T-helper 2 cell treated with Interferon-gamma antibody and Interleukin-4, amounts not matched to agents 100 ng/mL and 5 ng/mL, for 36 hours (primary cell): ENCODE results near the gene AREL1. TPM values are rescaled to one million over a fixed set of nuclear protein-coding genes. Genes with fewer than 3 reads are reported as not detected.

Experiments
- intact Hi-C: fragments of 100-400 bp; cut with micrococcal nuclease; formaldehyde crosslinking; loops from one replicate; pipeline ENCODE4 v1.15.1; 2023
- total RNA-seq: library from RNA; stranded (reverse); gene quantifications from 2 replicates; pipeline ENCODE4 v1.2.3, GENCODE V29; 2022

AREL1 gene
- total RNA-seq, 1 donor from 2014 or later: 47.9 TPM

- intact Hi-C loops: no loop called here
Observed at GRCh38 chr14:74661726-74662450, 51.0 kb downstream of the AREL1 start.

- intact Hi-C loops: no loop called here
Observed at GRCh38 chr14:74660863-74661262, 52.0 kb downstream of the AREL1 start.

GRCh38 chr14:74660167-74660566 is 52.7 kb downstream of the AREL1 start:
- intact Hi-C loops: no loop called here

GRCh38 chr14:74658535-74659131 is 54.2 kb downstream of the AREL1 start:
- intact Hi-C loops: no loop called here

- intact Hi-C loops: no loop called here
Observed at GRCh38 chr14:74656964-74657363, 55.9 kb downstream of the AREL1 start.

GRCh38 chr14:74655599-74656395 is 57.1 kb downstream of the AREL1 start:
- intact Hi-C loops: no loop called here

GRCh38 chr14:74654931-74655330 is 57.9 kb downstream of the AREL1 start:
- intact Hi-C loops: no loop called here

- intact Hi-C loops: no loop called here
Observed at GRCh38 chr14:74653386-74654138, 59.3 kb downstream of the AREL1 start.

- intact Hi-C loops: no loop called here
Observed at GRCh38 chr14:74652541-74652940, 60.3 kb downstream of the AREL1 start.

- intact Hi-C loops: no loop called here
Observed at GRCh38 chr14:74650927-74651686, 61.8 kb downstream of the AREL1 start.

GRCh38 chr14:74649673-74650072 is 63.2 kb downstream of the AREL1 start:
- intact Hi-C loops: no loop called here

GRCh38 chr14:74649167-74649566 is 63.7 kb downstream of the AREL1 start:
- intact Hi-C loops: no loop called here

GRCh38 chr14:74648601-74649000 is 64.3 kb downstream of the AREL1 start:
- intact Hi-C loops: no loop called here

- intact Hi-C loops: no loop called here
Observed at GRCh38 chr14:74647678-74648461, 65.0 kb downstream of the AREL1 start.

GRCh38 chr14:74647061-74647677 is 65.7 kb downstream of the AREL1 start:
- intact Hi-C loops: no loop called here

- intact Hi-C loops: no loop called here
Observed at GRCh38 chr14:74645756-74646470, 67.0 kb downstream of the AREL1 start.

- intact Hi-C loops: no loop called here
Observed at GRCh38 chr14:74645244-74645643, 67.6 kb downstream of the AREL1 start.

GRCh38 chr14:74641601-74642391 is 71.1 kb downstream of the AREL1 start:
- intact Hi-C loops: no loop called here
